GM23338 (cell line): ENCODE results near the gene EPHA4.

Experiments used
- CREB1 ChIP-seq: fragments of 250-450 bp; sonication (Bioruptor Pico); IDR thresholded peaks from 2 replicates; pipeline ENCODE4 v1.5.0; 2020; ENCODE audit warnings: low read depth, mild to moderate bottlenecking, moderate library complexity
- EZH2 ChIP-seq: fragments of 200-600 bp; sonication (generic); IDR thresholded peaks from one replicate; pipeline ENCODE4 v1.8.0; 2017; ENCODE audit warnings: antibody characterized with exemption, mild to moderate bottlenecking, low read depth; ENCODE audit not compliant: unreplicated experiment
- EZH2phosphoT487 ChIP-seq: fragments of 200-600 bp; sonication (generic); IDR thresholded peaks from one replicate; pipeline ENCODE4 v1.8.1; 2018; ENCODE audit warnings: antibody characterized with exemption; ENCODE audit not compliant: unreplicated experiment
- JUNB ChIP-seq: IDR thresholded peaks from one replicate; pipeline ENCODE4 v1.6.1; 2016; ENCODE audit warnings: antibody characterized with exemption; ENCODE audit not compliant: unreplicated experiment
- NANOG ChIP-seq: IDR thresholded peaks from 2 replicates; pipeline ENCODE4 v1.6.1; 2016; ENCODE audit warnings: antibody characterized with exemption, borderline replicate concordance
- POLR2AphosphoS5 ChIP-seq: IDR thresholded peaks from 2 replicates; pipeline ENCODE4 v1.6.1; 2016; ENCODE audit warnings: antibody characterized with exemption, low read depth
- ZNF331 ChIP-seq: fragments of 250-450 bp; sonication (Bioruptor Pico); IDR thresholded peaks from 2 replicates; pipeline ENCODE4 v1.5.0; 2020; ENCODE audit warnings: low read depth, mild to moderate bottlenecking, moderate library complexity
- TF ChIP-seq, protein P1 (sequence below), 2 experiments: fragments of 200-600 bp in 1 of 2; sonication (generic) in 1 of 2; conservative IDR thresholded peaks; 2 replicates each; pipeline versions ENCODE4 v1.5.1 to v1.6.1; 2016 to 2017; ENCODE audit warnings: antibody characterized with exemption in 2 of 2, low read depth in 2 of 2, mild to moderate bottlenecking in 2 of 2, moderate library complexity in 1 of 2
- TF ChIP-seq, protein P2 (sequence below): IDR thresholded peaks from one replicate; pipeline ENCODE4 v1.6.1; 2018; ENCODE audit warnings: antibody characterized with exemption; ENCODE audit not compliant: unreplicated experiment
- TF ChIP-seq, protein P3 (sequence below): fragments of 250-450 bp; sonication (Bioruptor Pico); IDR thresholded peaks from 2 replicates; pipeline ENCODE4 v1.5.0; 2020; ENCODE audit warnings: mild to moderate bottlenecking, moderate library complexity

DNA sequence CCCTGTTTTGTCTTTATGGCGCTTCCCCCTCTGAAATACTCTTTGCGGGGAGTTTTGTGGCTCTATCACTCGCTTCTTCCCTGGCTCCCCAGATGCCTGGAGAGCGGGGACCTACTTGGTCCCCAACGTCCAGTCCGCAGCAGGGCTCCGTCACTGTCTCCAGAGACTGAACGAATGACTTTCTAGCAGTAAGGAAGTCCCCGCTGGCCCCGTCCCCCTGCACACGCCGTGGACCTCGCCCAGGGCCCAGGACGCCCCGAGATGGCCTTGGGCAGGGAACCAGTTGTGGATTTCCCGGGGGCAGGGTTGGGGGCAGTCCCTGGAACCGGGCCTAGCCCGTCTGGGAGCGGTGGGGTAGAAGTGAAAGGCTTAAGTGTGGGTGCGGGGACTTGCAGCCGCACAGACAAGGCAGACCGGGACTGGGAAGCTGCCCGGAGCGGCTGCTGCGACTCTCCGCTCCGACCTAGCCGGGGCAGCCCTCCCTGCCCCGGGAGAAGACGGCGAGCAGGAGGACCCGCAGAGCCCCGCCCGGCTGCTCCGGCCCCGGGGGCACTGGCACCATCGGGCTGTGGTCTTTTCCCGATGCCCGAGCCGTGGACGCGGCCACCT is 821 bp upstream of the EPHA4 start:
- TF ChIP-seq POLR2AphosphoS5 (no peak), EZH2 (no peak), EZH2phosphoT487 (no peak), JUNB (no peak), NANOG (no peak), ZNF331 (CRISPR knock-in tag) (no peak), CREB1 (CRISPR knock-in tag) (no peak)
- TF ChIP-seq, protein P1, sequence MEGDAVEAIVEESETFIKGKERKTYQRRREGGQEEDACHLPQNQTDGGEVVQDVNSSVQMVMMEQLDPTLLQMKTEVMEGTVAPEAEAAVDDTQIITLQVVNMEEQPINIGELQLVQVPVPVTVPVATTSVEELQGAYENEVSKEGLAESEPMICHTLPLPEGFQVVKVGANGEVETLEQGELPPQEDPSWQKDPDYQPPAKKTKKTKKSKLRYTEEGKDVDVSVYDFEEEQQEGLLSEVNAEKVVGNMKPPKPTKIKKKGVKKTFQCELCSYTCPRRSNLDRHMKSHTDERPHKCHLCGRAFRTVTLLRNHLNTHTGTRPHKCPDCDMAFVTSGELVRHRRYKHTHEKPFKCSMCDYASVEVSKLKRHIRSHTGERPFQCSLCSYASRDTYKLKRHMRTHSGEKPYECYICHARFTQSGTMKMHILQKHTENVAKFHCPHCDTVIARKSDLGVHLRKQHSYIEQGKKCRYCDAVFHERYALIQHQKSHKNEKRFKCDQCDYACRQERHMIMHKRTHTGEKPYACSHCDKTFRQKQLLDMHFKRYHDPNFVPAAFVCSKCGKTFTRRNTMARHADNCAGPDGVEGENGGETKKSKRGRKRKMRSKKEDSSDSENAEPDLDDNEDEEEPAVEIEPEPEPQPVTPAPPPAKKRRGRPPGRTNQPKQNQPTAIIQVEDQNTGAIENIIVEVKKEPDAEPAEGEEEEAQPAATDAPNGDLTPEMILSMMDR (conservative IDR thresholded peaks at IDR 0.05; ENCODE audit: low read depth in 2 of 2): no peak
- TF ChIP-seq, protein P2, sequence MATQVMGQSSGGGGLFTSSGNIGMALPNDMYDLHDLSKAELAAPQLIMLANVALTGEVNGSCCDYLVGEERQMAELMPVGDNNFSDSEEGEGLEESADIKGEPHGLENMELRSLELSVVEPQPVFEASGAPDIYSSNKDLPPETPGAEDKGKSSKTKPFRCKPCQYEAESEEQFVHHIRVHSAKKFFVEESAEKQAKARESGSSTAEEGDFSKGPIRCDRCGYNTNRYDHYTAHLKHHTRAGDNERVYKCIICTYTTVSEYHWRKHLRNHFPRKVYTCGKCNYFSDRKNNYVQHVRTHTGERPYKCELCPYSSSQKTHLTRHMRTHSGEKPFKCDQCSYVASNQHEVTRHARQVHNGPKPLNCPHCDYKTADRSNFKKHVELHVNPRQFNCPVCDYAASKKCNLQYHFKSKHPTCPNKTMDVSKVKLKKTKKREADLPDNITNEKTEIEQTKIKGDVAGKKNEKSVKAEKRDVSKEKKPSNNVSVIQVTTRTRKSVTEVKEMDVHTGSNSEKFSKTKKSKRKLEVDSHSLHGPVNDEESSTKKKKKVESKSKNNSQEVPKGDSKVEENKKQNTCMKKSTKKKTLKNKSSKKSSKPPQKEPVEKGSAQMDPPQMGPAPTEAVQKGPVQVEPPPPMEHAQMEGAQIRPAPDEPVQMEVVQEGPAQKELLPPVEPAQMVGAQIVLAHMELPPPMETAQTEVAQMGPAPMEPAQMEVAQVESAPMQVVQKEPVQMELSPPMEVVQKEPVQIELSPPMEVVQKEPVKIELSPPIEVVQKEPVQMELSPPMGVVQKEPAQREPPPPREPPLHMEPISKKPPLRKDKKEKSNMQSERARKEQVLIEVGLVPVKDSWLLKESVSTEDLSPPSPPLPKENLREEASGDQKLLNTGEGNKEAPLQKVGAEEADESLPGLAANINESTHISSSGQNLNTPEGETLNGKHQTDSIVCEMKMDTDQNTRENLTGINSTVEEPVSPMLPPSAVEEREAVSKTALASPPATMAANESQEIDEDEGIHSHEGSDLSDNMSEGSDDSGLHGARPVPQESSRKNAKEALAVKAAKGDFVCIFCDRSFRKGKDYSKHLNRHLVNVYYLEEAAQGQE: no peak
- TF ChIP-seq, protein P3, sequence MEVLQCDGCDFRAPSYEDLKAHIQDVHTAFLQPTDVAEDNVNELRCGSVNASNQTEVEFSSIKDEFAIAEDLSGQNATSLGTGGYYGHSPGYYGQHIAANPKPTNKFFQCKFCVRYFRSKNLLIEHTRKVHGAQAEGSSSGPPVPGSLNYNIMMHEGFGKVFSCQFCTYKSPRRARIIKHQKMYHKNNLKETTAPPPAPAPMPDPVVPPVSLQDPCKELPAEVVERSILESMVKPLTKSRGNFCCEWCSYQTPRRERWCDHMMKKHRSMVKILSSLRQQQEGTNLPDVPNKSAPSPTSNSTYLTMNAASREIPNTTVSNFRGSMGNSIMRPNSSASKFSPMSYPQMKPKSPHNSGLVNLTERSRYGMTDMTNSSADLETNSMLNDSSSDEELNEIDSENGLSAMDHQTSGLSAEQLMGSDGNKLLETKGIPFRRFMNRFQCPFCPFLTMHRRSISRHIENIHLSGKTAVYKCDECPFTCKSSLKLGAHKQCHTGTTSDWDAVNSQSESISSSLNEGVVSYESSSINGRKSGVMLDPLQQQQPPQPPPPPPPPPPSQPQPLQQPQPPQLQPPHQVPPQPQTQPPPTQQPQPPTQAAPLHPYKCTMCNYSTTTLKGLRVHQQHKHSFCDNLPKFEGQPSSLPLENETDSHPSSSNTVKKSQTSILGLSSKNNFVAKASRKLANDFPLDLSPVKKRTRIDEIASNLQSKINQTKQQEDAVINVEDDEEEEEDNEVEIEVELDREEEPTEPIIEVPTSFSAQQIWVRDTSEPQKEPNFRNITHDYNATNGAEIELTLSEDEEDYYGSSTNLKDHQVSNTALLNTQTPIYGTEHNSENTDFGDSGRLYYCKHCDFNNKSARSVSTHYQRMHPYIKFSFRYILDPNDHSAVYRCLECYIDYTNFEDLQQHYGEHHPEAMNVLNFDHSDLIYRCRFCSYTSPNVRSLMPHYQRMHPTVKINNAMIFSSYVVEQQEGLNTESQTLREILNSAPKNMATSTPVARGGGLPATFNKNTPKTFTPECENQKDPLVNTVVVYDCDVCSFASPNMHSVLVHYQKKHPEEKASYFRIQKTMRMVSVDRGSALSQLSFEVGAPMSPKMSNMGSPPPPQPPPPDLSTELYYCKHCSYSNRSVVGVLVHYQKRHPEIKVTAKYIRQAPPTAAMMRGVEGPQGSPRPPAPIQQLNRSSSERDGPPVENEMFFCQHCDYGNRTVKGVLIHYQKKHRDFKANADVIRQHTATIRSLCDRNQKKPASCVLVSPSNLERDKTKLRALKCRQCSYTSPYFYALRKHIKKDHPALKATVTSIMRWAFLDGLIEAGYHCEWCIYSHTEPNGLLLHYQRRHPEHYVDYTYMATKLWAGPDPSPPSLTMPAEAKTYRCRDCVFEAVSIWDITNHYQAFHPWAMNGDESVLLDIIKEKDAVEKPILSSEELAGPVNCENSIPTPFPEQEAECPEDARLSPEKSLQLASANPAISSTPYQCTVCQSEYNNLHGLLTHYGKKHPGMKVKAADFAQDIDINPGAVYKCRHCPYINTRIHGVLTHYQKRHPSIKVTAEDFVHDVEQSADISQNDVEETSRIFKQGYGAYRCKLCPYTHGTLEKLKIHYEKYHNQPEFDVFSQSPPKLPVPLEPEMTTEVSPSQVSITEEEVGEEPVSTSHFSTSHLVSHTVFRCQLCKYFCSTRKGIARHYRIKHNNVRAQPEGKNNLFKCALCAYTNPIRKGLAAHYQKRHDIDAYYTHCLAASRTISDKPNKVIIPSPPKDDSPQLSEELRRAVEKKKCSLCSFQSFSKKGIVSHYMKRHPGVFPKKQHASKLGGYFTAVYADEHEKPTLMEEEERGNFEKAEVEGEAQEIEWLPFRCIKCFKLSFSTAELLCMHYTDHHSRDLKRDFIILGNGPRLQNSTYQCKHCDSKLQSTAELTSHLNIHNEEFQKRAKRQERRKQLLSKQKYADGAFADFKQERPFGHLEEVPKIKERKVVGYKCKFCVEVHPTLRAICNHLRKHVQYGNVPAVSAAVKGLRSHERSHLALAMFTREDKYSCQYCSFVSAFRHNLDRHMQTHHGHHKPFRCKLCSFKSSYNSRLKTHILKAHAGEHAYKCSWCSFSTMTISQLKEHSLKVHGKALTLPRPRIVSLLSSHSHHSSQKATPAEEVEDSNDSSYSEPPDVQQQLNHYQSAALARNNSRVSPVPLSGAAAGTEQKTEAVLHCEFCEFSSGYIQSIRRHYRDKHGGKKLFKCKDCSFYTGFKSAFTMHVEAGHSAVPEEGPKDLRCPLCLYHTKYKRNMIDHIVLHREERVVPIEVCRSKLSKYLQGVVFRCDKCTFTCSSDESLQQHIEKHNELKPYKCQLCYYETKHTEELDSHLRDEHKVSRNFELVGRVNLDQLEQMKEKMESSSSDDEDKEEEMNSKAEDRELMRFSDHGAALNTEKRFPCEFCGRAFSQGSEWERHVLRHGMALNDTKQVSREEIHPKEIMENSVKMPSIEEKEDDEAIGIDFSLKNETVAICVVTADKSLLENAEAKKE (CRISPR knock-in tag): no peak
